Kidney epithelial cell (primary cell): ENCODE data around the gene TRIP4. TPM values are rescaled to one million over a fixed set of nuclear protein-coding genes. Genes with fewer than 3 reads are reported as not detected.

Experiments
- DNase-seq: peaks from one replicate; pipeline ENCODE4 v3.0.0-alpha.2; 2010; ENCODE audit warnings: low read depth
- H3K27me3 ChIP-seq: 2 replicates; pipeline ENCODE4 v1.6.0; 2011; ENCODE audit warnings: low read length; ENCODE audit not compliant: control insufficient read depth, insufficient read depth
- H3K36me3 ChIP-seq: 2 replicates; pipeline ENCODE4 v1.5.1; 2011; ENCODE audit warnings: low read length; ENCODE audit not compliant: control insufficient read depth, insufficient read depth
- H3K4me3 ChIP-seq: 2 replicates; pipeline ENCODE4 v1.5.1; 2011; ENCODE audit warnings: low read depth, mild to moderate bottlenecking, control low read depth, low read length
- total RNA-seq: library from RNA; depleted of rRNA; stranded (reverse); fragments of >200 nt; gene quantifications from 2 replicates; pipeline ENCODE4 v1.2.3, GENCODE V29; 2015
- TF ChIP-seq, protein P1 (sequence below): IDR thresholded peaks from 2 replicates; pipeline ENCODE4 v1.5.1; 2011; ENCODE audit warnings: mild to moderate bottlenecking, moderate library complexity, low read length, control low read depth, inconsistent platforms; ENCODE audit not compliant: insufficient read depth, poor library complexity, severe bottlenecking

TRIP4 gene
- total RNA-seq, 1 donor from 2014 or later: 12.3 TPM

- Histone ChIP-seq H3K4me3 (peak overlapping the region; percentile 59), H3K36me3 (no peaks in the 10 kb centered on the region), H3K27me3 (no peaks in the 10 kb centered on the region)
- DNase-seq: peak; percentile 25
- TF ChIP-seq, protein P1, sequence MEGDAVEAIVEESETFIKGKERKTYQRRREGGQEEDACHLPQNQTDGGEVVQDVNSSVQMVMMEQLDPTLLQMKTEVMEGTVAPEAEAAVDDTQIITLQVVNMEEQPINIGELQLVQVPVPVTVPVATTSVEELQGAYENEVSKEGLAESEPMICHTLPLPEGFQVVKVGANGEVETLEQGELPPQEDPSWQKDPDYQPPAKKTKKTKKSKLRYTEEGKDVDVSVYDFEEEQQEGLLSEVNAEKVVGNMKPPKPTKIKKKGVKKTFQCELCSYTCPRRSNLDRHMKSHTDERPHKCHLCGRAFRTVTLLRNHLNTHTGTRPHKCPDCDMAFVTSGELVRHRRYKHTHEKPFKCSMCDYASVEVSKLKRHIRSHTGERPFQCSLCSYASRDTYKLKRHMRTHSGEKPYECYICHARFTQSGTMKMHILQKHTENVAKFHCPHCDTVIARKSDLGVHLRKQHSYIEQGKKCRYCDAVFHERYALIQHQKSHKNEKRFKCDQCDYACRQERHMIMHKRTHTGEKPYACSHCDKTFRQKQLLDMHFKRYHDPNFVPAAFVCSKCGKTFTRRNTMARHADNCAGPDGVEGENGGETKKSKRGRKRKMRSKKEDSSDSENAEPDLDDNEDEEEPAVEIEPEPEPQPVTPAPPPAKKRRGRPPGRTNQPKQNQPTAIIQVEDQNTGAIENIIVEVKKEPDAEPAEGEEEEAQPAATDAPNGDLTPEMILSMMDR: no peak
Measured at GRCh38 chr15:64460724-64461720, 73.4 kb downstream of the TRIP4 start.

DNA sequence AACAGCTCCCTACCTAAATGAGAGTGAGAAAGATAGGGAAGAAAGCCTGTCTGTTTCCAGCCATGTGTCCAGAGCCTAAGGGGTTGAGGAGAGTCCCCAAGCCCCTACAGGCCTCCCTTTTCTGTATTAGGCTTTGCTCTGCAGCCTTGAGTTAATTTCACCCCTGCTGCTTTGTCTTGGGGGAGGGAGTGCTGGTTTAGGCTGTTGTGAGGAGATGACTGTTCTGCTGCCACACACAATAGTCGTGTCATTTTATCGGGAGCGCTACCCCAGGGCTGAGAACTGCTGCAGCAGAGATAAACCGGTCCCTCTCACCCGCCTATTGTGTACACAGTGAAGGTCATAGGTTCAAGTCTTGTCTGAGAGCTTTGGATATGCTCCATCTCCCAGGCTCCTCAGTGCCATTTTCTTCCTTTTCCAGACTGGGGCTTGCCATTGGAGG, 74.1 kb downstream of the TRIP4 start:
- DNase-seq: no peak

DNA sequence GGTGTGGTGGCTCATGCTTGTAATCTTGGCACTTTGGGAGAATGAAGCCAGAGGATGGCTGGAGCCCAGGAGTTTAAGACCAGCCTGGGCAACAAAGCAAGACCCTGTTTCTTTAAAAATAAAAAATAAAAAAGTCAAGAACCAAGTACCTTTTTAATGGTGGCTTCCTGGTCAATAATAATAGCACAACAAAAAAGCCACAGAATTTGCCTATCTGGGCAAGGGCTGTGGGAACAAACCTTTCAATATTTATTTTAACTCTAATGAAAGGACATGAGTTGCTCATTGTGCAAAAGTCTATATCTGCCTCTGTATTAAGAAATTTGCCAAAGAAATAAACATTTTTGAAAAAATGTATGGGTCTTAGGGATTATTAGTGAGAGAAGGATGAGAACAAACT, 74.9 kb downstream of the TRIP4 start:
- Histone ChIP-seq H3K36me3 (no peaks in the 10 kb centered on the region), H3K27me3 (no peaks in the 10 kb centered on the region), H3K4me3 (no peak overlapping the region)
- TF ChIP-seq, protein P1: no peak
- DNase-seq: no peak

More for the DNA sequence above, 74.1 kb downstream of the TRIP4 start:
- Histone ChIP-seq H3K27me3 (no peaks in the 10 kb centered on the region), H3K4me3 (peak overlapping the region; percentile 59), H3K36me3 (no peaks in the 10 kb centered on the region)
- TF ChIP-seq, protein P1: no peak

- Histone ChIP-seq H3K4me3 (no peak overlapping the region), H3K27me3 (no peaks in the 10 kb centered on the region), H3K36me3 (no peaks in the 10 kb centered on the region)
- no peak for DNase-seq
- TF ChIP-seq, protein P1: no peak
Measured at GRCh38 chr15:64464276-64465005, 76.8 kb downstream of the TRIP4 start.

DNA sequence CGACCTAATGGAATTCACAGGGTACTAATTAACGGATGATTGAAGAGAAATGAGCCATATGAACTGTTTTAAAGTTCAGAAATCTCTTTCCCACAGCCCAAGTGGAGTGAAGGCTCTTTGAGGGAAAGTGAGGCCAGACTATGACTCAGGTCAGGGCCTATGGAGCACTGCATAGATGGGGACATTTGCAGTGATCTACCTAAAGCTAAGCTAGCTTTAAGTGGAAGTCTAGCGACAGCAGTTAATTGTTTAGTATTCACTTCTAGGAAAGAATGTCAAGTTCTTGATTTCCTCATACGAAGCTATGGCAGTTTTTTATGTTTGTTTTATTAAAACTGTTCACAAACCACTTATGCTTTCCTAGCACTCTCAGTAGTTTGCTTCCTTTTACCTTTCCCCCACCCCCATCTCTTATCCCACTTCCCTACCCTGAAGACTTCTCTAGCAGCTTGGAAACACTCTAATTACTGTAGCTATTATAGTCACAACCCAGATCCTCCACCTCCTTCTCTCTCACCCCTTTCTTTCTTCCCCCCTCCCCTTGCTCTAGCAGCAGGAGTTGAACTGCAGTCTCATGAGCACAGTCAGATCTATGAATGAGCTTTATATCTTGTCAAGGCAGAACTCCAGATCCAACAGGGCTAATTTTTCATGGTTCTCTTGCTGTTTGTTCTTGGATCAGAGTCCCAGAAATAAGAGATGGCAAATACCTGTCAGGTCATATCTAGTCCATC, 78.9 kb downstream of the TRIP4 start:
- Histone ChIP-seq H3K27me3 (no peaks in the 10 kb centered on the region), H3K4me3 (no peak overlapping the region), H3K36me3 (no peaks in the 10 kb centered on the region)
- DNase-seq: no peak
- TF ChIP-seq, protein P1: no peak
